Endothelial cell of umbilical vein (primary cell): Measurements from ENCODE around the gene KCNF1.

ENCODE experiments used
- CTCF ChIP-seq, 2 donors: IDR thresholded peaks; 1 replicate in 1 of 2; 2 replicates in 1 of 2; pipeline ENCODE4 v1.5.1; 2011; ENCODE audit warnings: low read length in 2 of 2, mild to moderate bottlenecking in 2 of 2, moderate library complexity in 2 of 2, control low read depth in 1 of 2, inconsistent platforms in 1 of 2, low read depth in 1 of 2; ENCODE audit not compliant: insufficient read depth in 1 of 2; ENCODE audit errors: extremely low read depth in 1 of 2
- EZH2 ChIP-seq: IDR thresholded peaks from 2 replicates; pipeline ENCODE4 v1.6.1; 2012; ENCODE audit warnings: borderline replicate concordance, low read depth, mild to moderate bottlenecking, moderate library complexity, low read length, inconsistent platforms; ENCODE audit not compliant: severe bottlenecking
- FOS ChIP-seq: IDR thresholded peaks from 2 replicates; pipeline ENCODE4 v1.6.1; 2011; ENCODE audit warnings: mild to moderate bottlenecking, low read length, moderate library complexity, borderline replicate concordance; ENCODE audit not compliant: insufficient read depth
- POLR2A ChIP-seq: IDR thresholded peaks from 2 replicates; pipeline ENCODE4 v1.6.1; 2012; ENCODE audit warnings: low read depth, mild to moderate bottlenecking, control low read depth, low read length
- POLR2AphosphoS5 ChIP-seq: IDR thresholded peaks from 2 replicates; pipeline ENCODE4 v1.6.1; 2012; ENCODE audit warnings: low read depth, mild to moderate bottlenecking, control low read depth, low read length, moderate library complexity; ENCODE audit not compliant: insufficient read depth

GRCh38 chr2:10894264-10894935 lies 17.3 kb upstream of the KCNF1 start:
- TF ChIP-seq POLR2AphosphoS5 (no peak), POLR2A (no peak), CTCF (IDR thresholded peaks at IDR 0.05; ENCODE audit: extremely low read depth in 1 of 2, insufficient read depth in 1 of 2, low read depth in 1 of 2, low read length in 2 of 2) (no peak), EZH2 (no peak), FOS (no peak)
